Fibroblast of lung (primary cell): Measurements from ENCODE around the gene SIRPB1.
"Not testable (repeated sequence)": the region's sequence is repeated elsewhere in the genome, so short reads cannot be mapped to it uniquely, and the experiment has no call there.

Source experiments
- CTCF ChIP-seq, 2 donors: IDR thresholded peaks in 1 of 2; conservative IDR thresholded peaks in 1 of 2; 1 replicate in 1 of 2; 2 replicates in 1 of 2; pipeline ENCODE4 v1.5.1; 2011 to 2012; ENCODE audit warnings: low read length in 2 of 2, control low read depth in 1 of 2, inconsistent platforms in 1 of 2, low read depth in 1 of 2, mild to moderate bottlenecking in 1 of 2
- EZH2 ChIP-seq: IDR thresholded peaks from 2 replicates; pipeline ENCODE4 v1.5.1; 2012; ENCODE audit warnings: low read length, control low read depth, mild to moderate bottlenecking; ENCODE audit errors: missing control alignments

GRCh38 chr20:1576003-1576402, 43.8 kb downstream of the SIRPB1 start:
- not testable (repeated sequence) for TF ChIP-seq CTCF (conservative IDR thresholded peaks at IDR 0.05 in 1 of 2, IDR thresholded peaks at IDR 0.05 in 1 of 2; ENCODE audit: low read depth in 1 of 2, low read length in 2 of 2); EZH2
